Epithelial cell of proximal tubule (primary cell): ENCODE data around the gene SIGLEC10. TPM values are rescaled to one million over a fixed set of nuclear protein-coding genes. Genes with fewer than 3 reads are reported as not detected.
"Not testable (repeated sequence)": the region's sequence is repeated elsewhere in the genome, so short reads cannot be mapped to it uniquely, and the experiment has no call there.

ENCODE experiments used
- DNase-seq: peaks from one replicate; pipeline ENCODE4 v3.0.0-alpha.2; 2011; ENCODE audit warnings: low read depth
- H3K4me3 ChIP-seq: 2 replicates; pipeline ENCODE4 v1.5.1; 2011; ENCODE audit warnings: low read depth, mild to moderate bottlenecking, low read length
- total RNA-seq: library from RNA; depleted of rRNA; stranded (reverse); fragments of >200 nt; gene quantifications from 2 replicates; pipeline ENCODE4 v1.2.3, GENCODE V29; 2015
- TF ChIP-seq, protein P1 (sequence below): conservative IDR thresholded peaks from 2 replicates; pipeline ENCODE4 v1.5.1; 2012; ENCODE audit warnings: low read depth, mild to moderate bottlenecking, low read length

Gene SIGLEC10
- total RNA-seq, 1 donor from 2014 or later: not detected

DNA sequence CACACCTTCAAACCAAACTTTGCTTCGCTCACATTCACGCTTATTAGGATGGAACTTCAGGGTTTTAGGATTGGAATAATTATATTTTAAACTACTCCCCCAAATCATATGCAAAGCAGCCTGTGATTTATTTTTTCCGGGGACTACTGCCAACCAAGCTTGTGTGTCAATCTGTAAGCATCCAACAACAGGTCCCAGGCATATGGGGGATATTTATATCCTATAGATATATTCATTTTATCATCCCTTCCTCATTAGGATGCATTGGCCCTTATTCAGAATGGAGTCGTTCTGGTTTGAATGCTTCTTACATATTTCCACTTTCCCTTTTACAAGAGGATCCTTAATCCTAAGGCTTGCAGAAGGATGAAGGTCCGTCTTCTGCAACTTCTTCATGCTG, 18.2 kb downstream of the SIGLEC10 start:
- no peak for DNase-seq
- H3K4me3 ChIP-seq: no peak overlapping the region
- TF ChIP-seq, protein P1, sequence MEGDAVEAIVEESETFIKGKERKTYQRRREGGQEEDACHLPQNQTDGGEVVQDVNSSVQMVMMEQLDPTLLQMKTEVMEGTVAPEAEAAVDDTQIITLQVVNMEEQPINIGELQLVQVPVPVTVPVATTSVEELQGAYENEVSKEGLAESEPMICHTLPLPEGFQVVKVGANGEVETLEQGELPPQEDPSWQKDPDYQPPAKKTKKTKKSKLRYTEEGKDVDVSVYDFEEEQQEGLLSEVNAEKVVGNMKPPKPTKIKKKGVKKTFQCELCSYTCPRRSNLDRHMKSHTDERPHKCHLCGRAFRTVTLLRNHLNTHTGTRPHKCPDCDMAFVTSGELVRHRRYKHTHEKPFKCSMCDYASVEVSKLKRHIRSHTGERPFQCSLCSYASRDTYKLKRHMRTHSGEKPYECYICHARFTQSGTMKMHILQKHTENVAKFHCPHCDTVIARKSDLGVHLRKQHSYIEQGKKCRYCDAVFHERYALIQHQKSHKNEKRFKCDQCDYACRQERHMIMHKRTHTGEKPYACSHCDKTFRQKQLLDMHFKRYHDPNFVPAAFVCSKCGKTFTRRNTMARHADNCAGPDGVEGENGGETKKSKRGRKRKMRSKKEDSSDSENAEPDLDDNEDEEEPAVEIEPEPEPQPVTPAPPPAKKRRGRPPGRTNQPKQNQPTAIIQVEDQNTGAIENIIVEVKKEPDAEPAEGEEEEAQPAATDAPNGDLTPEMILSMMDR: no peak

DNA sequence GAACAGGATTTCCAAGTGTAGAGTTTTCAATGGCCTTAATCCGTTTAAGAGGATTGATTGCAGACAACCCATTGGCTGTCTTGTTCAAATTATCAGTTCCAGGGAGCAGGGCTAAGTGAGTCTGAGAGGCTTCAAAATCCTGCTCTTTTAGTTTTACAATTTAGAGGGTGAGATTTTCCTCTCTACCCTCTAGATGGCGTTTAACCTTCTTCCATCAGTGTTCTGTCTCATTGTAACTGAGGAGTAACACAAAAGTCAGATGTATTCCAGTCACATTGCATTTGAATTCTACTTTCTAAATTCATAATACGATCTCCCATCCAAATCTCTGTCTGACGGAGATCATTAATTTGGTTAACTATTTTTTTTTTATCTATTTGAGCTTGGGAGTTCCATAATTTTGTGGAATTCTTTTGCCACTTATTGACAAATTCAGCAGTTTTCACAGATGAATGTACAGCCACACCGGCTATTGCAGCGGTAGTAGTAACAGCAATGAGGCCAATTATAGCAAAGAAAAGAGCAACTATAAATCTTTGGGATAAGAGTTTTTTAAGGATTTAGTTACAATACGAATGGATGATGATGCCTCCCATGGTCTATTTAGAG, 19.2 kb downstream of the SIGLEC10 start:
- DNase-seq: no peak
- H3K4me3 ChIP-seq: no peak overlapping the region
- TF ChIP-seq, protein P1: peak; percentile 61

DNA sequence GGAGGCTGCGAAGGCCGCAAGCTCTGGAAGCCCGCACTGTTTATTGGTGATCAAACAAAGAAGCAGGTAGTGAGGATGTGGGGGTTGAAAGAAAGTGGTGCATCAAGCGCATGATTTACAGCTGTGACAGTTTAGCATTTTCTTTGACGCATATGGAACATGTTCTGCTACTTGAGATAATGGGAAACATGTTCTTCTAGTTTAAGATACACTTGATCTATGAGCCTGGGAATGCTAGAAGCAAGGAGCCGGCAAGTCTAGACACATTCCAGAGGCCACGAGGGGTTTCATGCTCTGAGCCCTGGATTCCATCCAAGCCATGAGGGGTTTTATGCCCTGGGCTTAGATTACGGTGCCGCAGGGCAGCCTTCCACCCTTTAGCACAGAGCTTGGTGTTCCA, 20.0 kb downstream of the SIGLEC10 start:
- not testable (repeated sequence) for H3K4me3 ChIP-seq, DNase-seq

DNA sequence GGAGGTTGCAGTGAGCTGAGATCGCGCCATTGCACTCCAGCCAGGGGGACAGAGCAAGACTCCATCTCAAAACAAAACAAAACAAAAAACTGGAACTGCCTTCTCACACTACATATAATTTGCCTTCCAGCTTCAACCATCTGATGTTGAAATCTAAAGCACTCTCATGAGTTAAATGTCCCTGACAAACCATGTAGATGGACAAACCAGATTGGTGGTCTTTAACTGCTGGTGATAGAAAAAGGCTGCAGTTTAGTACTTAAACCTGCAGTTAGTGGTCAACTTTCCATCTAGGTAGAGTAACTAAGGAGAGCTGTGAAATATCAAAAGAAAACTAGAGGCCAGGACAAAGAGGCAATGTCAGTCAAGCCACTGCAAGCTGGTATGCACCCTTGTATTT, 21.3 kb downstream of the SIGLEC10 start:
- TF ChIP-seq, protein P1: no peak
- no peak overlapping the region for H3K4me3 ChIP-seq
- DNase-seq: no peak

DNA sequence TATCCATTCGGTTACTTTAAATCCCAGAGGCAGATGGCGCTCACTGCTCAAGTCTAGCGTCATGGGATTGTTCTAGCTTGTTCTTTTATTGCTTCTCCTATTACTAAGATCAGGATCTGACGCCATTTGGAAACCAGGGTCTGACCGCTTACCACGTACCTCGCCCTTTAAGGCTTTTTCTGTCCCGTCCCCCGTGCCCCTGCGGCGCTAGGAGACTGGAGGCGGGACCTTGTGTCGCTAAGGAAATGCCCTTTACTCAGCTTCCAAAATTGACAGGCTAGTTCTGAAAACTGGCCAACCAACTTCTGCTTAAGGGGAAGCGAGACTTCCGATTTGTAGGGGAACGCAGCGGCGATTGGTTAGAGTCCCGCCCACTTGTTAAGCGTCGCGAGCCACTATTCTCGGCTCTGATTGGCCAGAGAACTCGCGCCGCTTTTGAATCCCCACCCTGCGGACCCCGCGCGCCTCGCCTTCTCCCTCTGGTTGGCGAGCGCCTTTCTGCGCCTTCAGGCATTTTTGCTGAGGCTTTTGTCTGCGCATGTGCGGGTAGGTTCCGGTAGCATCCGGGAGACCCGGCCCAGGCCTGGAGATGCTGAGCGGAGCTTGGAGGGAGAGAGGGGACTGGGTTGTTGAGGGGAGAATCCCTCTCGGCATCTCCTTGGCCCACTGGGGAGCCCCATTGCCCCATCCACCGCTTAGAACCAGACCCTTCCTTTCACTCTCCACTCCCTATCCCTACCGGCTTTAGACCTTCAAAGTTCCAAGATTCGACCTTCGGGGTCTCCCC, 23.2 kb downstream of the SIGLEC10 start:
- peak overlapping the region; percentile 62 for H3K4me3 ChIP-seq
- TF ChIP-seq, protein P1: peak; percentile 8
- DNase-seq: peak; percentile 94

DNA sequence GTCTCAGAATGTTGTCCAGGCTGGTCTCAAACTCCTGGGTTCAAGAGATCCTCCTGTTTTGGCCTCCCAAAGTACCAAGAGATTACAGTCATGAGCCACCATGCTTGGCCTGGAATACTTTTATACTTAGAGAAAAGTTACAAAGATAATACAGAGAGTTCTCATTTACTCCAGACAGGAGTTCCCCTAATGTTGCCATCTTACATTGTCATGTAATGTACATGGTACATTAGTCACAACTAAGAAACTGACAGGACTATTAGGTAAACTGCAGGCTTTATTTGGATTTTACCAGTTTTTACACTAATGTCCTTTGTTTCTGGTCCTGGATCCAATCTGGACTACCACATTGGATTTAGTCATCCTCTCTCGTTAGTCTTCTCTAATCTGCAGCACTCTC, 24.7 kb downstream of the SIGLEC10 start:
- TF ChIP-seq, protein P1: no peak
- no peak for DNase-seq

DNA sequence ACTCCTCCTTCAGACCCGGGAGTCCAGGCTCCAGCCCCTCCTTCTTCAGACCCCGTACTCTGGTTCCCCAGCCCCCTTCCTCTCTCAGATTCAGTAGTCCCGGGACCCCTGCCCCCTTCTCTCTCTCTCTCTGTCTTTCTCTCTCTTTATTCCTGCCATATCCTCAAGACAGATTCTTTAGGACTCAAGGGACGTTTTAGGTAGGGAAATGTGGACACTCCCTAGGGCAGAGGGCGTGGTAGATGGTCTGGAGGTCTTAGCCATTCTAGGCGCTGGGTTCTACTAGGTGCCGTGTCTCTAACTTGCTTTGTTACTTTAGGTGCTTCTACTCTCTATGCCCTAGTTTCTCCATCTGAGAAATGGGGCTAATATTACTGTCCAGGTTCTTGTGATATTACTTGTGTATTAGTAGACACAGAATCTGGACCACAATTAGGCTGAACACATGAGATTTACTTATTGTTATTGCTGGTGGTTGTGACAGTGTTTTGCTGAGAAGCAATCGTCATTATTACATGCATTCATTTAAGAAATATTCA, 26.3 kb downstream of the SIGLEC10 start:
- H3K4me3 ChIP-seq: no peak overlapping the region
- TF ChIP-seq, protein P1: no peak
- no peak for DNase-seq

More for the DNA sequence above, 24.7 kb downstream of the SIGLEC10 start:
- H3K4me3 ChIP-seq: no peak overlapping the region
